Stomach smooth muscle (tissue), 2 donors: ENCODE data around the gene C10orf105.

Source experiments
- H3K27ac ChIP-seq: one replicate; pipeline ENCODE4 v1.7.0; 2013; ENCODE audit warnings: mild to moderate bottlenecking, low read length, inconsistent platforms
- H3K27me3 ChIP-seq, 2 donors: one replicate each; pipeline ENCODE4 v1.7.0; 2013; ENCODE audit warnings: low read length in 2 of 2; ENCODE audit not compliant: insufficient read depth in 2 of 2, control insufficient read depth in 1 of 2
- H3K36me3 ChIP-seq, 2 donors: one replicate each; pipeline ENCODE4 v1.7.0; 2013; ENCODE audit warnings: low read length in 2 of 2; ENCODE audit not compliant: control insufficient read depth in 2 of 2, insufficient read depth in 2 of 2
- H3K4me1 ChIP-seq: one replicate; pipeline ENCODE4 v1.7.0; 2013; ENCODE audit warnings: low read length; ENCODE audit not compliant: control insufficient read depth, insufficient read depth
- H3K4me3 ChIP-seq, 2 donors: one replicate each; pipeline ENCODE4 v1.7.0; 2013; ENCODE audit warnings: low read length in 2 of 2
- H3K9ac ChIP-seq, 2 donors: one replicate each; pipeline ENCODE4 v1.7.0; 2013; ENCODE audit warnings: low read length in 2 of 2, mild to moderate bottlenecking in 1 of 2
- H3K9me3 ChIP-seq, 2 donors: one replicate each; pipeline ENCODE4 v1.7.0; 2013; ENCODE audit warnings: low read length in 2 of 2; ENCODE audit not compliant: control insufficient read depth in 2 of 2
- donor health status: healthy.
- donor health status: Pancreatic carcinoma.

Gene C10orf105

GRCh38 chr10:71743089-71743838 lies 23.7 kb upstream of the C10orf105 start:
- H3K27ac ChIP-seq, result no peak overlapping the region
- no peaks in the 10 kb centered on the region for H3K27me3 ChIP-seq
- no peaks in the 10 kb centered on the region for H3K9me3 ChIP-seq
- H3K4me3 ChIP-seq, result no peak overlapping the region
- no peaks in the 10 kb centered on the region for H3K36me3 ChIP-seq
- H3K9ac ChIP-seq, result no peak overlapping the region
- H3K4me1 ChIP-seq, result peaks cover 20% of the 10 kb centered on the region

GRCh38 chr10:71742301-71743088 lies 22.9 kb upstream of the C10orf105 start:
- Histone ChIP-seq H3K27ac (no peak overlapping the region), H3K9ac (no peak overlapping the region), H3K36me3 (no peaks in the 10 kb centered on the region), H3K4me3 (no peak overlapping the region), H3K4me1 (peaks cover 16% of the 10 kb centered on the region), H3K27me3 (no peaks in the 10 kb centered on the region), H3K9me3 (no peaks in the 10 kb centered on the region)

GRCh38 chr10:71741671-71742070 lies 22.1 kb upstream of the C10orf105 start:
- no peaks in the 10 kb centered on the region for H3K9me3 ChIP-seq
- no peak overlapping the region for H3K27ac ChIP-seq
- no peak overlapping the region for H3K9ac ChIP-seq
- H3K4me3 ChIP-seq, result no peak overlapping the region
- no peaks in the 10 kb centered on the region for H3K36me3 ChIP-seq
- H3K27me3 ChIP-seq, result no peaks in the 10 kb centered on the region
- H3K4me1 ChIP-seq, result peaks cover 12% of the 10 kb centered on the region

- Histone ChIP-seq H3K36me3 (no peaks in the 10 kb centered on the region), H3K9ac (no peak overlapping the region), H3K9me3 (no peaks in the 10 kb centered on the region), H3K4me1 (peaks cover 10% of the 10 kb centered on the region), H3K27me3 (no peaks in the 10 kb centered on the region), H3K4me3 (no peak overlapping the region), H3K27ac (no peak overlapping the region)
These were observed 21.5 kb upstream of the C10orf105 start for GRCh38 chr10:71741029-71741428.

- no peaks in the 10 kb centered on the region for H3K36me3 ChIP-seq
- H3K9me3 ChIP-seq, result no peaks in the 10 kb centered on the region
- H3K4me3 ChIP-seq, result no peak overlapping the region
- peaks cover 9% of the 10 kb centered on the region for H3K4me1 ChIP-seq
- no peak overlapping the region for H3K9ac ChIP-seq
- H3K27ac ChIP-seq, result no peak overlapping the region
- H3K27me3 ChIP-seq, result no peaks in the 10 kb centered on the region
These were observed 20.6 kb upstream of the C10orf105 start for GRCh38 chr10:71740069-71740653.

GRCh38 chr10:71739358-71739900 lies 19.9 kb upstream of the C10orf105 start:
- H3K9me3 ChIP-seq, result no peaks in the 10 kb centered on the region
- H3K4me1 ChIP-seq, result peaks cover 15% of the 10 kb centered on the region
- no peaks in the 10 kb centered on the region for H3K36me3 ChIP-seq
- H3K9ac ChIP-seq, result no peak overlapping the region
- H3K27me3 ChIP-seq, result no peaks in the 10 kb centered on the region
- H3K4me3 ChIP-seq, result no peak overlapping the region
- H3K27ac ChIP-seq, result no peak overlapping the region

- Histone ChIP-seq H3K36me3 (no peaks in the 10 kb centered on the region), H3K4me3 (no peak overlapping the region), H3K4me1 (peaks cover 15% of the 10 kb centered on the region), H3K27ac (no peak overlapping the region), H3K27me3 (no peaks in the 10 kb centered on the region), H3K9me3 (no peaks in the 10 kb centered on the region), H3K9ac (no peak overlapping the region)
These were observed 18.2 kb upstream of the C10orf105 start for GRCh38 chr10:71737834-71738197.

- Histone ChIP-seq H3K4me3 (no peak overlapping the region), H3K27me3 (no peaks in the 10 kb centered on the region), H3K9ac (no peak overlapping the region), H3K9me3 (no peaks in the 10 kb centered on the region), H3K27ac (no peak overlapping the region), H3K4me1 (peaks cover 15% of the 10 kb centered on the region), H3K36me3 (no peaks in the 10 kb centered on the region)
These were observed 17.6 kb upstream of the C10orf105 start for GRCh38 chr10:71737001-71737833.

GRCh38 chr10:71736570-71736952 lies 17.0 kb upstream of the C10orf105 start:
- no peak overlapping the region for H3K27ac ChIP-seq
- H3K4me3 ChIP-seq, result no peak overlapping the region
- H3K4me1 ChIP-seq, result peaks cover 15% of the 10 kb centered on the region
- H3K9ac ChIP-seq, result no peak overlapping the region
- no peaks in the 10 kb centered on the region for H3K27me3 ChIP-seq
- no peaks in the 10 kb centered on the region for H3K9me3 ChIP-seq
- no peaks in the 10 kb centered on the region for H3K36me3 ChIP-seq
